Measurements from ENCODE around the gene TSPAN33.

The TSPAN33 gene

DNA sequence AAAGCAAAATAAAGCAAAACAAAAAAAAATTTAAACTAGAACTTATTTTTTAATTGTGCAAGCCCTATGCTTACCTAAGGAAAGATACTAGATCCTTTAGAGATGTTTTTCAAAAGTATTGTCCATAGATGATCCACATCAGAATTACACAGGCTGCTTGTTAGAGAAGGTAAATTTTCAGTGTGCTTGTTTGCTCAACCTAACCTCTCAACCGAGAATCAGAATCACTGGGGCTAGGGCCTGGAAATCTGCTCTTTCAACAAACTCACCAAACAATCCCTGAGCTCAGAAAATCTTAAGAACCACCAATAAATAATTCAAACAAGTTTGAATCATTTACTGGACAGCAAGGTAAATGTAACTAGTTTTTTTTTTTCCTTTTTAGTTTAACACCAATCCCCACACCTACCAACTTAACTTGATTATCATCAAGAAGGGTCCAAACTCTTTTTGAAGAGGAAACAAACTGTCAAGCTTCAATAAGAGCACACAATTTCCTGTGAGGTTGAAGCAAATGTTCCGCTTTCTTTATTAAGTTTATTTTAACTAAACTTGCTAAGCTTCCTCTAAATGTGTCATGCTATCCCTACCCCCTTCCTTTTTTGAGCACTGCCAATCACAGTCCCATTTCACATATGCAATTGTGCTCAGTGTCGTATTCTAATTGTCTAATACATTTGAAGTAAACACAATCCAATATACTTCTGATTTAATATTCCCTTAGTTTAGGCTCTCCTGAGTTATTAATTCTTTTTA, 7.4 kb upstream of the TSPAN33 start:
- no peak for DNase-seq (ENCODE audit: low spot score)

DNA sequence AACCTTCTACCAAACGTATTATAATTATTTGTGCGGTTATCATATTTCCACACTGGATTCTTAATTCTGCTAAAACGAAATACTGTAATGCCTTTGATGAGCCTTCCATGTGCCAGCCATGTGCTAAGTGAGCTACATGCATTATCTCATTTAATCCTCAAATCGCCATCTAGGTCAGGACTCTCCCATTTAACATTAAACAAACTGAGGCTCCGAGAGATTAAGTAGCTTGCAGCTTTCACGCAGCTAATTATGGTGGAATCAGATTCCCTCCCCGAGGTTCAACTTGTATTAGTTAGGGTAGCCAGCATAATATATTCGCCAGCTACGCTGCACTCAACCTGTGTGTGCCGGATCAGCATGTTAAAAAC, 798 bp upstream of the TSPAN33 start:
- no peak for DNase-seq (ENCODE audit: low spot score)

DNA sequence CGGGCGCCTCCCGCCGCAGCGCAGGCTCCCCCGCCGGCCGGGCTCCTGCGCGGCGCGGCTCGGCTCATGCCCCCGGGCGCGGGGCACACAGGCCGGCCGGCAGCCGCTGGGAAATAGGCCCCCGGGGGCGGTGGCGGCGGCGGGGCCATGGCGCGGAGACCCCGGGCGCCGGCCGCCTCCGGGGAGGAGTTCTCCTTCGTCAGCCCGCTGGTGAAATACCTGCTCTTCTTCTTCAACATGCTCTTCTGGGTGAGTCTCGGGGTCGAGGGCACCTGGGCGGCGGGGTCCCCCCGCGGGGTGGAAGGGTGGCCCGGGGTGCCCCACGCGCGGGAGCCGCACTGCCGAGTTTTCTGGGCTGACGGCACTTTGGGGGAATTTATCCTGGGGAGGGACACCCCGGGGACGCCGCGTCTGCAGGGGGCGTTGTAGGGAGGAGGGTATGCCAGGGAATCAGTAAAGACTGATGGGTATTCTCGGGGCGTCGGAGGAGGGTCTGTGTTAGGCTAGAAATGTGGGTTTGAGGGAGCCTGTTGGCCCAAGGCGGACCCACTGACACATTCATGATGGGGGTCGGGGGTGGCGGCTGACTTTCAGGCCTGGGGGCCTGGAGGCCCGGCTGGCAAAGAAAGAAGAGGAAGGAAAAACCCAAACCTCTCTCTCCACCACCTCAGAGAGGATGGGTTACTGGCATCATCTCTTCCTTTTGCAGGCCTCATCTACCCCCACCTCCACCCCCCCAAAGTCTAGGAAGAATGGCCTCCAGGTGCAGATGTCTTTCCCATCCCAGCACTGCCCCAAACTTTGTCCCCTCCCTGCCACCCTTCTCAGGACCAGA, 544 bp downstream of the TSPAN33 start:
- no peak for DNase-seq (ENCODE audit: low spot score)

DNA sequence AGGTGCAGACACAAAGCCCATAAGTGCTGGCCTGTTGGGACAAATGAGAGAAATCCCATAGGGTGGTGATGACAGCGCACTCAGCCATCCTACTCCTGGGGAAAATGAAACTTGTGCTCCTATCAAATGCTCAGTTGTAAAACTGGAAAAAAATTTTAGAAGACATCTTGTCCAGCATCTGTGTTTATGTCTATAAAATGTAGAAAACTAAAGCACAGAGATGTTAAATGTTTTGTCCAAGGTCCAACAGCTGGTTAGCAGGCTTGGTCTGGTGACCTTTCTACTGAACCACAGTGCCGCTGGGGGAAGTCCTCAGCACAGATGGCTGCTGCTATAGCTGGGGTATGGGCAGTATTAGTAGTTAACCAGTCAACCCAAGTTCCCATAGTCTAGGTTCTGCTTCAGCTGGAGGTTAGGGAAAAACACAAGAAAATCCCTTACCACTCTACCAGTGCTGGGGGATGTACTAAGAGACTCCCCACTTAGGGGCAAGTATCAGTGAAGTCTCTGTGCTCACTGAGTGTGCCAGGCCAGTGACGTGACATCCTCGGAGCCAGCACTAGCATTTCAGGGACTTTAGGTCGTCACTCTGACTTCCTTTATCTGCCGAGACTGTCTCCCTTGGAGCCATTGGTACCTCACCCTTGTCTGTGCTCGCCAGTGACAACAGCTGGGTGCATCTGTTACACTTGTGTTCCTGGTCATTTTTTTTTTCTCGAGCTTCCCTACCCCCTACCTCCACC, 1.9 kb downstream of the TSPAN33 start:
- no peak for DNase-seq (ENCODE audit: low spot score)

DNA sequence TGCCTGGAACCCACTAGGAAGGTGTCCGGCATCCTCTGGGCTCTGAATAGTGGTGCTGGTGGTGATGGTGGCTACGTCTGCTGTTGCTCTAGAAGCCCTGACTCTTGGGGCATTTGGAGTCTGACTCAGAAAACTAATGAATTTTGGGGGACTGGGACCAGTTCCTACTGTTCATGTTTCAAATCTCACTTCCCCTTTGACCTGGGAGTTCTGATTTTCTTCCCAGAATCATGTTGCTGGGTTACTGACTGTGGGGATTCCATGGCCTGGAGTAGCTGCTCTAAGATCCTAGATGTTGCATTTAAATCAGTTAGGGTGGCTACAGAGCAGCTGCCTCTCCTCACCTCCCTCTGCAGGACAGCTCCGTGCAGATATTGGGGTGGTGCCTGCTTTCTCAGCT, 3.2 kb downstream of the TSPAN33 start:
- DNase-seq (ENCODE audit: low spot score) = no peak

DNA sequence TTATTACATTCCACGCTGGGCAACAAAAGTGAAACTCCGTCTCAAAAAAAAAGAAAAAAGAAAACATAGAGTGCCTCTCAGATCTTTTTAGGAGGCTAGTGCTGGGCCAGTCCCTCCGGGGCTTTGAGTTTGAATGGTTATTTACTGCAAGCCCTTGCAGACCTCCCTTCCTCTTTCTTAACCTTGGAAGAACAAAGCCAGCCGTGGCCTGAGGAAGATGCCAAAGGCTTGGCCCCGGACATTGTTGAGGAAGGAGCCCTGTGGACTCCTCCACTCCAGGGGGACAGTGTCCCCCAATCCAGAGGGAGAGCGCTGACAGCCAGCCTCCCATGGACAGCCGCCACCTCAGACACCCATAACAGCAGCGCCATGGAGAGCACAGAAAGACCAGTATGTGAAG, 5.0 kb downstream of the TSPAN33 start:
- no peak for DNase-seq (ENCODE audit: low spot score)

DNA sequence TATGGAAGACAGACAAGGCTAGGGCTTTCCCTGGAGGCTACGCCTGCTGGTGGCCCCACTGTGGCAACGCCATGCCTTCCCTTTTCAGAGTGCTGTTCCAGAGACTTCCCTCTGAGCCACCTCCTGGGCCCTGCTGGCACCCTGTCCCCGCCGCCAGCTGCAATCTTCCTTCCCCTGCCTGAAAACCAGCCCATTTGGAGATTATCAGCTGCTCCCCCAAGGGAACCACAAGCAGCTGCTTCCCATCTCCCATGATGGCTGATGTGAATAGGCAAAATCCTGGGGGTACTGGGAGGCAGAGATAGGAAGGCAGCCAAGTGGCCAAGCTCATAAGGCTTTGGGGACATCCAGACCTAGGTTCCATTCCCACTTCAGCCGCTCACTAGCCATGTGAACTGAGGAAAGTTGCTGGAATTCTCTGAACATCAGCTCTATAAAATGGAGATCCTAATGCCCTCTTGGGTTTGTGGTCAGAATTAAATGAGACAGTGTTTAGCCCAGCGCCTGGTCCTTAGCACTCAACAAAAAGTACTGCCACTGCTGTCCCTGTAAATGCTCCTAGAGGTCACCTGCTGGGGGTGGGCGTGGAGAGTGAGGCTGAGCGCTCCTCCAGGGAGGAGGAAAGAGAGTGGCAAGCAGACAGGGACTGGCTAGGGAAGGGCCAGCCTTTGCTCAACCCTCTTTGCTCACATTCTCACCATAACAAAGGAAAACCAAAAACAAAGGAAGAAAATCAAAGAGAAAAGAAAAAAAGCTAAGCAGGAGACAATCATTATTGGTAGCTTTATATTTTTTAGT, 5.9 kb downstream of the TSPAN33 start:
- DNase-seq (ENCODE audit: low spot score) = no peak

DNA sequence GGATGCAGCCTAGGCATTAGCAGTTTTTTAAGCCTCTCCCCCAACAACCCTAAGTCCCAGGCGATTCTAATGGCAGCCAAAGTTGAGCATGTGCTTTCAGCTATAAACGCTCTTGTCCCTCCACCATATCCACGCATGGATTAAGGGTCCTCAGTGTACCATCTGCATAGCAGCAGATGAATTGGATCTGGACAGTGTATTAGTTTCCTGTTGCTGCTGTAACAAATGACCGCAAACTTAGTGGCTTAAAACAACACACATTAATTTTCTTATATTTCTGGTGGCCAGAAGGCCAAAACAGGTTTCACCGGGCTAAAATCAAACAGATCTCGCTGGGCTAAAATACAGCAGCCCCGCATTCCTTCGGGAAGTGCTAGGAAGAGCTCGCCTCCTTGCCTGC, 13.1 kb downstream of the TSPAN33 start:
- no peak for DNase-seq (ENCODE audit: low spot score)

DNA sequence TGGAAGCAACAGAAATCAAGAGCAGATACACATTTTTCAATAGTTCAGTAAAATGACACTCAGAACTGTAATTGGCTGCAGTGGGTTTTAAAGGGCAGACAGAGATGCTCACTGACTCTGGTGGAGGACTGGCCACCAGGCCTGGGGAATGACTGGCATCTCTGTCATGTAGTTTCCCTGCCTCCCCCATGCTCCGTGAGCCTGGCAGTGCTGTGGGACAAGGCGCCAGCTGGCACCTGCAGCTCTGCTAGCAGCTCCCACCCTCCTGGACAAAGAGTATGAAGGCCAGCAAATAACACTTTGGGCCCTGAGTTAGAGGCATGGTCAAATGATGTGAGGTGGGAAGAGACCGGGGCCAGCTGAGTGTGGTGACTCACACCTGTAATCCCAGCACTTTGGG, 15.0 kb downstream of the TSPAN33 start:
- no peak for DNase-seq (ENCODE audit: low spot score)

DNA sequence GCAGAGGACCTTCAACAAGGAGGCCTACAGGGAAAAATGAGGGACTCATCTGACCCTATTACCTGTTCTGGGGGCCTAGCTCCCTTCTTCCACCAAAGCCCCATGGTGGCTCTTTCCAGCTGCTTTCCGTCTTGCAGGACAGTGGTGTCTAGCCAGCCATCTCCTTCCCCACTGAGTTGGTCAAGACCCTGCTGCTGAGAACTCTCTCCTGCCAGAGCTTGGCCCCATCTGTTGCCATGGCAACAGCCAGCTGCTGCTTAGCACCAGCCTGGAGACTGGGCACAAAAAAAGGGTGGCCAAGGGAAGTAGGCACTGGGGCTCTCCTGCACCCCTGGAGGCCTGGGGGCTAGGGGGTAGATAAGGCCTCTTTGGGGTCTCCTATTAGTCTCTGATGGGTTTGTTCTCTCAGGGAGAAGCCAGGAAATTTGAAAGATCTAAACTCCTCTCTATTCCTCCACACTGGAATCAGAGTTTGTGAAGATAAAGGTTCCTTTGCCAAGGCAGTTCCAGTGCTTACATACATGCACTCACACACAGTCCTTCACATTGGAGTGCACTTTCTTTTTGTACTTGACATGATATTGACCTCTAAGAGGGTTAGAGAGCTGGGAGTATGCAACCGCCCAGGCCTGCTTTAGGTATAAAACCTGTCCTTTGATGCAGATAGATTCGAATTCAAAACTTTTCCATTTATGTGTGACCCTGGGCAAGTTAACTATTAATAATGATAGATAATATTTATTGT, 15.8 kb downstream of the TSPAN33 start:
- no peak for DNase-seq (ENCODE audit: low spot score)

DNA sequence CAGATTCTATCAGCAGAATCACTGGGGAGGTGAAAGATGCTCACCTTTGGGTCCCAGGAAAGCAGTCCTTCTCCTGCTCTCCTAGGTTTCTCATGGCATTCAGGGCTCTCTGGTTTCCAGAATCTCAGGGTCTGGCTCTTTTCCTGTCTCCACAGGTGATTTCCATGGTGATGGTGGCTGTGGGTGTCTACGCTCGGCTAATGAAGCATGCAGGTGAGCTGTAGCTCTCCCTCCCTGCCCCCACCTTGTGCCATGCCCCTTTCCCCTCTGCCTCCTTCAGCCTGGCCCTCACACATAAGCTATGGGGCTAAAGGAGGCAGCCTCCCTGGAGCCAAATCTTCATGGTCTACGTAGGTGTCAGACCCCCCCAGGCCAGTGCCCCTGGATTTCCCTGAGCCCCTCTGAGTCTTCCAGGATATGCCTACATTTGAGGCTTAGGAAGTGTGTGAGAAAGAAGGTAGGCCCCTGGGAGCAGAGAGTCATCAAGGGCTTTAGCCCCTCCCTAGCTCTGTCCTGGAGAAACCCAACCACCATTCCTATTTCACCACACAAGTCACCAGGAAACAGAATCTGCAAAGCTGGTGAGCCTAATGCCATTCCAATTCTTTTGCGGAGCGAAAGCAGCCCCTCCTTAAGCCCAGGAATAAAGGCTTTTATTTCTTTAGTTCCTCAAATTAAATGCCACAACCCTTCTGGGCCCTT, 17.2 kb downstream of the TSPAN33 start:
- DNase-seq (ENCODE audit: low spot score) = no peak

DNA sequence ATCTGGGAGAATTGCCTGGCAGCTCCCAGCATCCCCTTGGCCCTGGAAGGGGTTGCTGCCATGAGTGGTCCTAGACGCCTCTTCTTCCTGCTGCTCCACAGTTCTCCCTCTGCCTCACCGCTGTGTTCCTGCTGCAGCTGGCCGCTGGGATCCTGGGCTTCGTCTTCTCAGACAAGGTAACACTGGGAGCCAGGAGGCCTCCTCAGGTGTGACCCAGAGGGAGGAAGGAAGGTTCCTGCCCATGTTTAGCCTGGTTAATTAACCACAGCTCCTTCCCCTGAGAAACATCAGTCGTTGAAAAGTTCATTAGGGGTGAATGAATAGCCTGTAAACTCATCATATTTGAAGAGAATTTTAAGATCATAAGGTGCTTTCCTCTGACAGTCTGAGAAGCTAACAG, 18.2 kb downstream of the TSPAN33 start:
- DNase-seq (ENCODE audit: low spot score) = no peak

DNA sequence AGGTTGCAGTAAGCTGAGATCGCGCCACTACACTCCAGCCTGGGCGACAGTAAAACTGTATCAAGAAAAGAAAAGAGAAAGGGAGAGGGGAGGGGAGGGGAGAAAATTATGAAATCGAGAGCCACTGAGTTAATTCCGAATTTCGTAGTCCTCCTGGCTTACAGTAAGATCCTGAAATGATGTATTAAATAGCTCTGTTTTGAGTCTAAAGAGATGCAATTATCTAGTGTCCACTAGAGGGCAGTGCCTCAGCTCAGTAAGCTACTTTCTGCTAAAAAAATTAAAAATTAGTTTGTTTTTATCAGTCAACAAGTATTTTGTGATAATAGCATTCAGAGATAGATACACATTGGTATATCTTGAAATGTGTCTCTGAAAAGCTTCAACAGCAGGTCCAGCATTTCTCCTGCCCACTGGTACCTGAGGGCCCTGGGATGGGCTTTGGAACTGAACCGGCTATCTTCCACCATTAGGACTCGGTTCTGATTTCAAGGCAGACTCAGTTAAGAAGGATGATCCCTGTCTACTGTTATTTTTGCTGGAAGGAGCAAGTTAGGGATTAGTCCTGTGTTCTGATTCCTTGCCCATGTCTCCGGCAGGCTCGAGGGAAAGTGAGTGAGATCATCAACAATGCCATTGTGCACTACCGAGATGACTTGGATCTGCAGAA, 19.5 kb downstream of the TSPAN33 start:
- peak; percentile 40 for DNase-seq (ENCODE audit: low spot score)

DNA sequence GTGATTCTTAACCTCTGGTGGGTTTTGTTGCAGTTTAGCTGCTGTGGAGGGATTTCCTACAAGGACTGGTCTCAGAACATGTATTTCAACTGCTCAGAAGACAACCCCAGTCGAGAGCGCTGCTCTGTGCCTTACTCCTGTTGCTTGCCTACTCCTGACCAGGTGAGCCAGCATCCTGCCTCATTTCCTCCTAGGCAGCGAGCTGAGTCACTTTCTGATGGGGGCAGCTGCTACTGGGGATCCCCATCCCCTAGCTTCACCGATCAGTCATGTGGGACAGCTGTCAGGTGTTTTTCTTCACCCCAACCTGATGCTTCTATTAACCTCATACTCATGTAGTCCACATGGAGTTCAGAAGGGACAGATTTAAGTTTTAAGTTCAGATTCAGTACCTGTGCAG, 22.2 kb downstream of the TSPAN33 start:
- no peak for DNase-seq (ENCODE audit: low spot score)

DNA sequence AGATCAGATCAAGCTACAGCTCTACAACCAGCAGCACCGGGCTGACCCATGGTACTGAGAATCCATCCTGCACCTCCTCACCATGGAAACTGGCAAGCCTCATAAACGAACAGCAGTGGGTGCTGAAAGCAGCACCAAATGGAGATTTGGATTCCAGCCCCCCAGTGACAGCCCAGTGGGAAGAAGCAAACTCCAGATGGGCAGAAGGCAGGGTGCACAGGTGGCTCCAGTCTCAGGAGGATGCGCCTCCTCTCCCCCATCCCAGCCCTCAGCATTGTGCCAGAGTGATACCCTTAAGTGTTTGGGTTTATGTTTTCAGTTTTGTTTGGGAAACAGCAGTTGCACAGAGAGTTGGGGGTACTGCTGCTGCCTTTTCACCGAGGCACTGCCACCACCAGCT, 23.3 kb downstream of the TSPAN33 start:
- no peak for DNase-seq (ENCODE audit: low spot score)

DNA sequence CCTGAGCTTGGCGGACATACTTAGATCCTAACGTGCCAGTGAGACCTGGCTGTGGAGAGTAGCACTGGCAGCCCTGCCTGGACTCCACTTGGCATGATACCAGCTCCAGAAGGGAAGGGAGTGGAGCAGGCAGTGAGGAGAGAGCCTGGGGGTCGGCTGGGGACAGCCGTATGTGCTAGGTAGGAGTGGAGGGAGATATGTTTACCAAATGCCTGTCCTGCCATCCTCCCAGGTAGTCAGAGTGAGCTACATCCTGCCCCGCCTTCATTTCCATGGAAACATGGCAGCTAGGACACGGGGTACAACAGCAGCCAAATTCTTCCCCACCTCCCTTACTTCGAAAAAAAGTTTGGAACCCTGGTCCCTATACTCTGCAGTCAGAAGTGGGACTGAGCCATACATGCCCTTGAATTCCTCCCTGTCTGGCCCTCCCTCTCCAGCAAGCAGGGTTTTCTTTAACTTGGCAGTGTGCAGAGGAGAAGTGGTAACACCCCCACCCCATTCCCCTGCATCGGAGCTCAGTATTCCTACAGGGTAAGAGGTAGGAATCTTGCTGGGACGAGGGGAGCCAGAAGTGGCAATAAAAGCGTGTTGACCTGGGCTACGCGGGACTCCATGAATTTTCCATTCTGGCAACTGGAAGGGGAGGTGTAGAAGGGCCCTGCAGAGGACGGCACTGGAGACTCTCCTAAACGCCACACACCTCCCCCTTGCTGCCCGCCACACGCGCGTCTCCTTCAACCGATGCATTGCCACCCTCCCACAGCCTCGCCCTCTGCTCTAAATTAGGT, 23.9 kb downstream of the TSPAN33 start:
- DNase-seq (ENCODE audit: low spot score) = no peak

DNA sequence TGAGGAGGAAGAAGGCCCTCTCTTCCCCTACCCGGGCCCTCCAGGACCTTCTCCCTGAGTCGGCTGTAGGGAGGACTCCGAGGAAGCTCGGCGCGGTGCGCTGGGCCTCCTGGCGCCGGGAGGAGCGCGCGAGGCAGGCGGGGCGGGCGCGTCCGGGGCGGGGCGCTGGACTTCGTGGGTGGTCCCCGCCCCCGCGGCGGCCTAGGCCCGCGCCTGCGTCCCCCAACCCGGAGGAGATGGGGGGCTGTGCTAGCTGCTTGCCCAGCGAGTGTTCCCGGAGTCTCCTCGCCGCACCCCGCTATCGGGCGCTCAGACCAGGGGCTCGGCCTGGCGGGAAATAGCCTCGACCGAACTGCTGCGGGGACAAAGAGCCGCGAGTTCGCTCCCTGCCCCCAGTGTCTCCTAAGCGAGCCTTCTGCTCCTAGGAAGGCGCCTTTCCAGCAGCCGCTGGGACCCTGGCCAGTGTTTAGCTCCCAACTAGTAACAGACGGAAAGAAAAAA, 24.7 kb downstream of the TSPAN33 start:
- DNase-seq (ENCODE audit: low spot score) = no peak

DNA sequence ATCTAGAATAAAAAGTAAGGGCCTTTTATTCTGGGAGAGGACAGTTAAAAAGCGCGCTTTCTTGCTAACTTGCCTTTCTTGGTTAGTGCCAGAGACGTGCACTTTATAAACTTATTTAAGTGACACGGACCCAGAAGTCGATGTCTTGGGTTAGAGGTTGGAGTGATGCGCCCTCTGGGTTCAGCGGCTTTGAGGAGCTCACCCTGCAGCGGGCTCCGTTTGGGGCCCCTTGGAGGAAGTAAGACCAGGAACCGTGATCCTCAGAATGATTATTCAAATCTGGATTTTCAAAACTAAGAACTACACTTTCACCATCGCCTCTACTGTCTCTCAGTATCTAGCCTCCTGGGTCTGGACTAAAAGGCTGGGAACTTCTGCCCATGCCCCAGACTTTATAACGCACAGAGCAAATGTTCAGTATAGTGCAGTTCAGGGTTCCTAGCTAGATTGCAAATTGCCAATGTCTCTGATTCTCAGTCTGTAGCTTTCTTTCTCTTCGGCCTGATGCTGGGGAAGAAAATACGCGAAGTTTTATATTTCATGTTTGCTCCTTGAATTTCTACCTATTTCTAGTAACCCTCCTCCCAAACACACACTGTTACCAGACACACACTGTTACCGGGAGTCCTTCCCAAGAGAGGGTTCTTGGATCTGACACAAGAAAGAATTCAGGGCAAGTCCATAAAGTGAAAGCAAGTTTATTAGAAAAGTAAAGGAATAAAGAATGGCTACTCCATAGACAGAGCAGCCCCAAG, 25.4 kb downstream of the TSPAN33 start:
- no peak for DNase-seq (ENCODE audit: low spot score)
